Lung (tissue), 12 donors: ENCODE data around the gene TPSG1. TPM values are rescaled to one million over a fixed set of nuclear protein-coding genes. Genes with fewer than 3 reads are reported as not detected.

Source experiments
- ATAC-seq: fragments of 200-7000 bp; cut with Tn5 transposase; one replicate; pipeline ENCODE4 v1.9.1; 2020; ENCODE audit warnings: moderate number of reproducible peaks; ENCODE audit not compliant: insufficient read depth, low FRiP score
- DNase-seq, 3 donors: peaks; one replicate each; pipeline ENCODE4 v3.0.0-alpha.2; 2013 to 2017
- H3K27ac ChIP-seq, 2 donors: one replicate each; pipeline ENCODE4 v1.5.1; 2013; ENCODE audit warnings: mild to moderate bottlenecking in 2 of 2, moderate library complexity in 2 of 2, control low read depth in 1 of 2, inconsistent platforms in 1 of 2, low read depth in 1 of 2, low read length in 1 of 2
- H3K27me3 ChIP-seq, 3 donors: one replicate each; pipeline ENCODE4 v1.5.1; 2013; ENCODE audit warnings: low read length in 2 of 3; ENCODE audit not compliant: control insufficient read depth in 3 of 3, insufficient read depth in 3 of 3
- H3K36me3 ChIP-seq, 4 donors: one replicate each; pipeline ENCODE4 v1.5.1; 2013; ENCODE audit warnings: low read length in 4 of 4, mild to moderate bottlenecking in 1 of 4, moderate library complexity in 1 of 4; ENCODE audit not compliant: control insufficient read depth in 4 of 4, insufficient read depth in 4 of 4
- H3K4me1 ChIP-seq, 5 donors: one replicate each; pipeline ENCODE4 v1.5.1; 2013; ENCODE audit warnings: low read length in 5 of 5, mild to moderate bottlenecking in 2 of 5, moderate library complexity in 1 of 5; ENCODE audit not compliant: control insufficient read depth in 5 of 5, insufficient read depth in 5 of 5
- H3K4me3 ChIP-seq: one replicate; pipeline ENCODE4 v1.5.1; 2013; ENCODE audit warnings: mild to moderate bottlenecking, control low read depth, moderate library complexity
- H3K9ac ChIP-seq, 2 donors: one replicate each; pipeline ENCODE4 v1.5.1; 2013; ENCODE audit warnings: low read length in 2 of 2, control low read depth in 1 of 2; ENCODE audit not compliant: insufficient read depth in 1 of 2
- H3K9me3 ChIP-seq, 4 donors: one replicate each; pipeline ENCODE4 v1.5.1; 2013; ENCODE audit warnings: low read length in 3 of 4, mild to moderate bottlenecking in 1 of 4, moderate library complexity in 1 of 4; ENCODE audit not compliant: control insufficient read depth in 4 of 4, insufficient read depth in 3 of 4
- WGBS, 2 donors: extraction: QIAGEN DNeasy Blood & Tissue Kit; methylation state at CpG; one replicate each; pipeline ENCODE4 v1.1.7; 2013; 5-methylcytosine and 5-hydroxymethylcytosine counted together
- polyA plus RNA-seq, 2 donors: library from polyadenylated mRNA; stranded (reverse); fragments of 200-250 nt; gene quantifications; one replicate each; pipeline ENCODE4 v1.2.1, GENCODE V29; 2013
- total RNA-seq, 2 donors: library from RNA; depleted of rRNA in 1 of 2; stranded (reverse); fragments of >200 nt in 1 of 2; gene quantifications; one replicate each; pipeline ENCODE4 v1.2.1, GENCODE V29; 2014 to 2021
- TF ChIP-seq, protein P1 (sequence below): IDR thresholded peaks from 2 replicates; pipeline ENCODE4 v1.5.1; 2012; ENCODE audit warnings: mild to moderate bottlenecking; ENCODE audit errors: control extremely low read depth, extremely low read depth
- donor health status: control.
- donor health status: control.
- donor health status: Bipolar disorder and iron deficiency.
- donor health status: healthy.
- donor health status: DM: yes; HTN: yes; CAD: no.

Gene TPSG1
- total and polyA plus RNA-seq, 4 donors = 0.03 to 2.9 (median 0.71) TPM; not detected in 1

DNA sequence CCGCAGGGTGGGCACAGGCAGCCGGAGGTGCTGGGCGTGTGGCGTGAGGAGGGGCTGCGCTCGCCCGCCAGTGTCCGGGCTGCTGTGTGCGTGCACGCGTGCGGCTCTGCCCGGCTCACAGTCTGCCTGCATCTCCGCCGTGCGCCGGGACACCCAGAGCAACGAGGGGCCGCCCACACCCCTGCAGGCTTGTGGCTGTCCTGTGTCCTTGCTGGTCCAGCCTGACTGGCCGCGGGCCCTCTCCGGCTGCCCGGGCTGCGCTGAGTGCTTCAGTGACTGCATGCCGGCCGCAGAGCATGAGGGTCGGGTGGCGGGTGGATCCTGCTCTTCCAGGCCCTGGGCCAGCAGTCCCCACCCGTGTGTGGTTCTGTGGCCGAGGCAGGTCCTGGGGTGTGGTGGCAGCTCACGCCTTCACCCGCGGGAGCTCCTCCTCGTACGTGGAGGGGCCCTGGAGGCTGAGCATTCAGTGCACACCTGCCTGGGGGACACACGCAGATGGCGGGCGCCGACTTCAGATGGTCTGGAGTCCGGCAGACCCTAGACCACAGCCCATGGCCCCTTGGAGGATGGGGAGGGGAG is 12.4 kb downstream of the TPSG1 start:
- H3K27me3 ChIP-seq = no peaks in the 10 kb centered on the region

DNA sequence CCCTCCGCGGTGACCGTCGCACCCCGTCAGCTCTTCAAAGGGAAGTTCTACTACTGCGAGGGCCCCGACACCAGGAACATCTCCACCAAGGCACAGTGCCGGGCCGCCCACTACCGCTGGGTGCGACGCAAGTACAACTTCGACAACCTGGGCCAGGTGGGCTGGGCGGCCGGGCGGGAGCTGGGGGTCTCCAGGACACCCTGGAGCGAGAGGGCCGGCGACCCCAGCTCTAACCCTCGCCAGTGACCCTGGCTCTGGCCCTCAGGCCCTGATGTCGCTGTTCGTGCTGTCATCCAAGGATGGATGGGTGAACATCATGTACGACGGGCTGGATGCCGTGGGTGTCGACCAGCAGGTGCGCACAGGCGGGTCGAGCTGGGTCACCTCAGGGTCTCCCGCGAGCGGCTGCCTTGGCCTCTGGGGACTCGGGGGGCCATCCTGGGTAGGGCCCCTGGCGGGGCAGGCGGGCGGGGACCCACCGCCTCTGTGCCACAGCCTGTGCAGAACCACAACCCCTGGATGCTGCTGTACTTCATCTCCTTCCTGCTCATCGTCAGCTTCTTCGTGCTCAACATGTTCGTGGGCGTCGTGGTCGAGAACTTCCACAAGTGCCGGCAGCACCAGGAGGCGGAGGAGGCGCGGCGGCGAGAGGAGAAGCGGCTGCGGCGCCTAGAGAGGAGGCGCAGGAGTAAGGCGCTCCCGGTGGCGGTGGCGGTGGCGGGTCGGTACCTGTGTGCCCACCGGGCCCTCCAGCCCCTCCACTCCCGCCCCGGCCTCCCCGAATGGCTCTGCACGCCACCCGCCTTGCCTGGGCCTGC is 13.4 kb downstream of the TPSG1 start:
- Histone ChIP-seq H3K36me3 (peaks cover 0 to 1% (median 0%) of the 10 kb centered on the region in 4 donors), H3K27me3 (no peaks in the 10 kb centered on the region), H3K9me3 (no peaks in the 10 kb centered on the region), H3K4me3 (no peak overlapping the region), H3K27ac (no peak overlapping the region), H3K9ac (no peak overlapping the region), H3K4me1 (no peaks in the 10 kb centered on the region)
- no peak for ATAC-seq
- TF ChIP-seq, protein P1, sequence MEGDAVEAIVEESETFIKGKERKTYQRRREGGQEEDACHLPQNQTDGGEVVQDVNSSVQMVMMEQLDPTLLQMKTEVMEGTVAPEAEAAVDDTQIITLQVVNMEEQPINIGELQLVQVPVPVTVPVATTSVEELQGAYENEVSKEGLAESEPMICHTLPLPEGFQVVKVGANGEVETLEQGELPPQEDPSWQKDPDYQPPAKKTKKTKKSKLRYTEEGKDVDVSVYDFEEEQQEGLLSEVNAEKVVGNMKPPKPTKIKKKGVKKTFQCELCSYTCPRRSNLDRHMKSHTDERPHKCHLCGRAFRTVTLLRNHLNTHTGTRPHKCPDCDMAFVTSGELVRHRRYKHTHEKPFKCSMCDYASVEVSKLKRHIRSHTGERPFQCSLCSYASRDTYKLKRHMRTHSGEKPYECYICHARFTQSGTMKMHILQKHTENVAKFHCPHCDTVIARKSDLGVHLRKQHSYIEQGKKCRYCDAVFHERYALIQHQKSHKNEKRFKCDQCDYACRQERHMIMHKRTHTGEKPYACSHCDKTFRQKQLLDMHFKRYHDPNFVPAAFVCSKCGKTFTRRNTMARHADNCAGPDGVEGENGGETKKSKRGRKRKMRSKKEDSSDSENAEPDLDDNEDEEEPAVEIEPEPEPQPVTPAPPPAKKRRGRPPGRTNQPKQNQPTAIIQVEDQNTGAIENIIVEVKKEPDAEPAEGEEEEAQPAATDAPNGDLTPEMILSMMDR = no peak
- 89 to 91% methylated on average over 52 to 65 of the region's 65 CpGs for WGBS, 2 donors
- no peak for DNase-seq

More for the DNA sequence above, 12.4 kb downstream of the TPSG1 start:
- ATAC-seq (no peak), DNase-seq (no peak)
- Histone ChIP-seq H3K9me3 (no peaks in the 10 kb centered on the region), H3K36me3 (peaks cover 0 to 1% (median 0%) of the 10 kb centered on the region in 4 donors), H3K4me1 (no peaks in the 10 kb centered on the region), H3K9ac (no peak overlapping the region), H3K27ac (no peak overlapping the region), H3K4me3 (no peak overlapping the region)
- 90 to 91% methylated on average over 39 to 40 of the region's 40 CpGs for WGBS, 2 donors
- TF ChIP-seq, protein P1 = no peak

DNA sequence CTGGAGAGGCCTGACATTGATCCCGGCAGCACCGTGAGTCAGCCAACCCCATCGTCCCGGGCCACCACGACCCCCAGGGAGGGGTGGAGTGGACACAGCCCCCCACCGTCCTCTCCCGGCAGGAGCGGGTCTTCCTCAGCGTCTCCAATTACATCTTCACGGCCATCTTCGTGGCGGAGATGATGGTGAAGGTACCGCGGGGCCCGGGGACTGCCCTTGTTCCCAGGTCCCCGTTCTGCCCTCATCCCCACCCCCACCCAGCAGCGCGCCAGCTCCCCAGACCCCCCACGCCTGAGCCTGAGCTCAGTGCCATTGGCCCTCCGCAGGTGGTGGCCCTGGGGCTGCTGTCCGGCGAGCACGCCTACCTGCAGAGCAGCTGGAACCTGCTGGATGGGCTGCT is 14.6 kb downstream of the TPSG1 start:
- Histone ChIP-seq H3K27me3 (no peaks in the 10 kb centered on the region), H3K4me1 (no peaks in the 10 kb centered on the region), H3K9me3 (no peaks in the 10 kb centered on the region), H3K9ac (no peak overlapping the region), H3K4me3 (no peak overlapping the region), H3K36me3 (peaks cover 0 to 1% (median 0%) of the 10 kb centered on the region in 4 donors), H3K27ac (no peak overlapping the region)
- TF ChIP-seq, protein P1 = no peak
- ATAC-seq (no peak), DNase-seq (no peak)
- WGBS, 2 donors = 85 to 94% methylated on average over 23 of the region's 23 CpGs
